Measurements from ENCODE around the gene BBC3.

The BBC3 gene

DNA sequence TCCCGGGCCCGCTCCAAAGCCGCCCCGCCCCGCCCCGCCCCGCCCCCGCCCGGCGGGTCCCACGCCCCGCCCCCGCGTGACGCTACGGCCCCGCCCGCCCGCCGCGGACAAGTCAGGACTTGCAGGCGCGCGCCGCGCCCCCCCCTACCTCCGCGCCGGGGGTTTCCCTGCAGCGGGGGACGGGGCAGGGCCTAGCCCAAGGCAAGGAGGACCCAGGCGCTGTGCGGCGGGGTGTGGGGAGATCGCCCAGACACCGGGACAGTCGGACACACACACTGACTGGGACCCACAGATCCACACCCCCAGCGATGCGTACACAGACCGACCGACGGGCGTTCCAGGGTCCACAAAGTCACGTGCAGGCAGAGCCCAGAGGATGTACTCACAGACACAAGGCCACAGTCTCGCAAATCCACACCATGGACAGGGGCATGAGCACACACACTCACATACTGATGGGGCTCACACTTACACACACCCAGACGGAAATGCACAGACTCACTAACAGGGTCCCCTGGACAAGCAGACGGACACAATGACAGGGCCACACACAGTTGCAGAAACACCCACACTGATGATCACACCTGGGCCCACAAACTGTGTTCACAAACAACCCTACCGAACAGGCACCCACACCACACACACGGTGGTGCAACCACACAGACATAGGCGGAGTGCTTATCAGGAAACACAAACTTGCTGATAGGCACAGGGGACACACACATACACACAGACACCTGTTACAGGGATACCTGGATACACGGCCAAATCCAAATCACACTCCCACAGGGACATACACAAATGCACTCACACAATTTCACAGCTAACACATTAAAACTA, 436 bp upstream of the BBC3 start:
- DNase-seq (ENCODE audit: low read depth, low spot score), result peak; percentile 74

- DNase-seq (ENCODE audit: low read depth, low spot score), result peak; percentile 53
Observed at GRCh38 chr19:47230054-47230920, 712 bp downstream of the BBC3 start.

DNA sequence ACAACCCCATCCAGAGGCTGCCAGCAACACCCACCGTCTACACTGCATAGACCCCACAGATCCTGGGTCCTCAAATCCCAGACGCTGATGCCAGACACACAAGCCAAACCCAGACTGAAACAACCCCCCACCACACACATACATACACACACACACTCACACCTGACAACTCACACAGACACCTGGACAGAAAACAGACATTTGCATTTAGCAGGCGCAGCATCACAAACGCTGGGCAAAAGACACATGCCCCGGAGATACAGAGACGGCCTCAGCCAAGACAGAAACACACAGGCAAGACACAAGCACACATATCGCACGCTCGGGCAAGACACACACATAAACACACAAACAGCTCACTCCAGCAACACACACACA, 1.3 kb downstream of the BBC3 start:
- DNase-seq (ENCODE audit: low read depth, low spot score), result no peak

DNA sequence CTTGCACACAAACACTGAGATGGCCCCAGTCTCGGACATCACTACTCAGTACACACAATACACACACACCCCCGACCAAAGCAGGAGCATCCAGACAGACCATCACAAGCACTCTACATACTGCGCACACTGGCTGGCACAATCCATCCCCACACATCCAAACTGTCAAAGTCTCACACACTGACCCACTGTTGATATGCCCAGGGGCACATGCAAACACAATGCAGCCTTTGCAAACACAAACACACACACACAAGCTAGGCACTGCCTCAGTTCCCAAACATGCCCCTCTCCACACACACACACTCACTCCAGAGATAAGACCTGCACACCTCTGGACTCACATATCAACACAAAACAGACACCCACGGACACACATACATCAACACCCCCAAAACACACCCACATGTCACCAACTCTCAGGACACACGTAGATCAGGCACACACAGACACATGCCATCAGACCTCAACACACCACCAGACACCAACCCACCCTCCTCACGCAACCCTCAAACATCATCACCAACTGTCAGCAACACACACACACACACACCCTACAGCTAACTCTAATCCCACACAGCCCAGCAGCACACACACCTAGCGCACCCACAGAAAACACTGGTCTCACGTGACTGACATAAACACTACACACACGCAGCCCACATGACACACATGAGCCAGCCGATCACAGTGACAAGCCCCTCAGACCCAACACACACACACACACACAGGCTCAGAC, 1.9 kb downstream of the BBC3 start:
- DNase-seq (ENCODE audit: low read depth, low spot score), result no peak

DNA sequence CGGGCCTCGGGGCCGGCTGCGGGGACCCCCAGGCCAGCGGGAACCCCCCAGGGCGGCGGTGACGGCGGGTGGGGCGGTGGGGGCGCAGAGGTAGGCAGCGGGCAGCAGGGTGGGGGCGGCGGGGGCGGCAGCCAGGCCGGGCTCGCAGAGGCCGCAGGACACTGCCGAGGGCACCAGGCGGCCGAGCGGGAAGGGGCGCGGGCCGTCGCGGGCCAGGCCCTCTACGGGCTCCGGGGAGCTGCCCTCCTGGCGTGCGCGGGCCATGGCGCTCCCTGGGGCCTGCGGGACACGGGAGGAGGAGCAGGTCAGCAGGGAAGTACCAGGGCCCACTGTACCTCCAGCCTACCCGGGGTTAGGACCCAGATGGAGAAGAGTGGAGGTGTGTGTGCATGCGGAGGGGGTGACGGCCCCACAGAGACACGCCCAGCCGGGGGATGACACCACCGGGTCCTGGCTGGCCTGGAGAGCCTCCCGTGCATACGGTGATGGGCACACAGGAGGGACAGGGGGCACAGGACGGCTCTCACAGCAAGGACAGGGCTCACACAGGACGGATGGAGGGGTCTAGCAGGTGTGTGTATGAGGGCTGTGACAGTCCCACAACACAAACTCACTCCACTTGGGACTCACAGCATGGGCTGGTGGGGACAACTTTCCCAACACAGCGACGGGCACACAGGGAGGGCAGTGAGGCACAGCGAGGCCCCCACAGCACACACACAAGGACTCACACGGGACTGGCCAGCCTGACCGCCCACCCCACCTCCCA, 2.6 kb downstream of the BBC3 start:
- DNase-seq (ENCODE audit: low read depth, low spot score), result no peak

- DNase-seq (ENCODE audit: low read depth, low spot score), result no peak
Observed at GRCh38 chr19:47227352-47228167, 3.4 kb downstream of the BBC3 start.

GRCh38 chr19:47226426-47227351, 4.3 kb downstream of the BBC3 start:
- no peak for DNase-seq (ENCODE audit: low read depth, low spot score)

- DNase-seq (ENCODE audit: low read depth, low spot score), result peak; percentile 70
Observed at GRCh38 chr19:47225746-47226425, 5.1 kb downstream of the BBC3 start.

DNA sequence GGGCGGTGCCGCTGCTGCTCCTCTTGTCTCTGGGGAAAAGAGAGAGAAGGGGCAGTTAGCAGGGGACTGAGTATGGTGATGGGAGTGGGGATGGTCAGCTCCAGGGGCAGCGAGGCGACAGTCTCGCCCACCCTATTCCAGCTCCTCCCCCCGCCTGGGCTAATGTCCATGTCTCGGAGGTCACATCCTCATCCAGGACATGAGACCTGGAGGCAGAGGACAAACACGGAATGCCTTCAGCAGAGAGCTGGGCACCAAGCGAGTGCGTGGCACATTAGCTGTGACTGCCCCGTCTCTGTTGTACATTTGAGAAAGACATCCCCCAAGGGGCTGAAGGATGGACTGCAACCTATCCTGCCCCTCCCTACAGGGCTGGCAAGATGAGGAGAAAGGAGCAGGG, 9.1 kb downstream of the BBC3 start:
- no peak for DNase-seq (ENCODE audit: low read depth, low spot score)

DNA sequence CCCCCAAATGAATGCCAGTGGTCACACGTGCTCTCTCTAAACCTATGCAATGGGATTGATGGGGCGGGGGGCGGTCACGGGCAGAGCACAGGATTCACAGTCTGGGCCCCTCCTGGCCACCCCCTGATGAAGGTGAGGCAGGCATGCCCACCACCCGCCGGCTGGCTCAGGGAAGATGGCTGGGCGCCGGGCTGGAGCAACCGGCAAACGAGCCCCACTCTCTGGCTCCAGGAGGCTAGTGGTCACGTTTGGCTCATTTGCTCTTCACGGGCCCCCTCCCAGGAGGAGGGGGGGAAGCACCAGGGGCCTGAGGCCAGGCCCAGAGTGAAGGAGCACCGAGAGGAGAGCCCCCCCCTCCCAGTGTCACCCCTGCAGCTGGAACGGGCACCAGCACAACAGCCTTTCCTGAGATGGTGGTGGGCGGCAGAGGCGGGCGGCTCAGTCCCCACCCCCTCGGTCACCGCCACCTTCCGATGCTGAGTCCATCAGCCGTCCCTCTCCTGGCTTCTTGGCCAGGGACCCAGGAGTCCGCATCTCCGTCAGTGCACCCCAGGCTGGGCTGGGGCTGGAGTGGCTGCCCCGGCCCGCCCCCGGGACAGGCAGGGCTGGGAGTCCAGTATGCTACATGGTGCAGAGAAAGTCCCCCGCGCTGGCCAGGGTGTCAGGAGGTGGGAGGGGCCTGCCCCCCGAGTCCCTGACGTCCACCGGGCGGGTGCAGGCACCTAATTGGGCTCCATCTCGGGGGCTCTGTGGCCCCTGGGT, 9.7 kb downstream of the BBC3 start:
- no peak for DNase-seq (ENCODE audit: low read depth, low spot score)

DNA sequence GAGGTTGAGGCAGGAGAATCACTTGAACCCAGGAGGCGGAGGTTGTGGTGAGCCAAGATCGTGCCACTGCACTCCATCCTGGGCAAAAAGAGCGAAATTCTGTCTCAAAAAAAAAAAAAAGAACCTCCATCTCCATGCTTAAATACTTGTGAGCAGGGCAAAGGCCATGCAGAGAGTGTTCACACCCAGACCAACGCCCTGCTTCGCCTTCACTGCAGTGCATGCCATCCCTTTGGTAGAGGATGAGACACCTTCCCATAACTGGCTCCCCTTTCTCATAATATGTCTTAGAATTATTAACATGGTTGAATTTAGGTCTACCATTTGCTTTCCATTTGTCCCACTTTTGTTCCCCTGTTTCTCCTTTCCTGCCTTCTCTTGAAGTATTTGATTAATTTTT, 15.4 kb downstream of the BBC3 start:
- no peak for DNase-seq (ENCODE audit: low read depth, low spot score)

DNA sequence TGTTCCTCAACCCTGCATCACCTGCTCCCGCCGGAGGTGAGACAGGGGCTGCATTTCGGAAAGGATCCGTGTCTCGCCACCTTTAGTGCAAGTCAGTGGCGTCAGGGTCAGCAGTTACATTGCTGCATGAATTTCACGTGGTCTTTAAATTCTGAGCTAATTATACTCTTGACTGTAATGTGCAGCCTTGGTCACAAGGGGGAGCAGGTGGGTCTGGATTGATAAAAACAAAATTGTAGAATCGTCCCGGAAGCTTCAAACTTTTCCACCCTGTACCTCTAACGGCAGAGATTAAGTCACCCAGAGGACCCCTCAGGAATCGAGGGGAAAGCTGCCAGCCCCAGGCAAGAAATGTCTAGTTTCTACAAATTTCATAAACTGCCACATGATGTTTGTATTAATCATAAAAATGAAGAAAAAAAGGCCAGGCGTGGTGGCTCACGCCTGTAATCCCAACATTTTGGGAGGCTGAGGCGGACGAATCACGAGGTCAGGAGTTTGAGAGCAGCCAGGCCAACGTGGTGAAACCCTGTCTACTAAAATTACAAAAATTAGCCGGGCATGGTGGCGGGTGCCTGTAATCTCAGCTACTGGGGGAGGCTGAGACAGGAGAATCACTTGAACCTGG, 20.2 kb downstream of the BBC3 start:
- DNase-seq (ENCODE audit: low read depth, low spot score), result peak; percentile 72

DNA sequence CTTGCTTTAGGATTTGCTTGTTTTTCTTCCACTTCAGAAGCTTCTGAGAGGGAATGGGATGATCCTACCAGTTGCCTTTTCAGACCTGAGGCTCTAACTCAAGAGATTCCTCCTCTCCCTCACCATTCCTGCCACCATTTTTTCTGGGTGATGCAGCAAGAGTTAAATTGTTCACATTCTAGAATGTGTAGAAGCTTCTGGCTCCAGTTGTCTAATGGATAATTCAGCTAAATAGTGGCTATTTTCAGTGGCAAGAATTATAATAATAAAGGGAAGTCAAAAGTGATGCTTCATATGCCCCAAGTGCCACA, 20.9 kb downstream of the BBC3 start:
- no peak for DNase-seq (ENCODE audit: low read depth, low spot score)

DNA sequence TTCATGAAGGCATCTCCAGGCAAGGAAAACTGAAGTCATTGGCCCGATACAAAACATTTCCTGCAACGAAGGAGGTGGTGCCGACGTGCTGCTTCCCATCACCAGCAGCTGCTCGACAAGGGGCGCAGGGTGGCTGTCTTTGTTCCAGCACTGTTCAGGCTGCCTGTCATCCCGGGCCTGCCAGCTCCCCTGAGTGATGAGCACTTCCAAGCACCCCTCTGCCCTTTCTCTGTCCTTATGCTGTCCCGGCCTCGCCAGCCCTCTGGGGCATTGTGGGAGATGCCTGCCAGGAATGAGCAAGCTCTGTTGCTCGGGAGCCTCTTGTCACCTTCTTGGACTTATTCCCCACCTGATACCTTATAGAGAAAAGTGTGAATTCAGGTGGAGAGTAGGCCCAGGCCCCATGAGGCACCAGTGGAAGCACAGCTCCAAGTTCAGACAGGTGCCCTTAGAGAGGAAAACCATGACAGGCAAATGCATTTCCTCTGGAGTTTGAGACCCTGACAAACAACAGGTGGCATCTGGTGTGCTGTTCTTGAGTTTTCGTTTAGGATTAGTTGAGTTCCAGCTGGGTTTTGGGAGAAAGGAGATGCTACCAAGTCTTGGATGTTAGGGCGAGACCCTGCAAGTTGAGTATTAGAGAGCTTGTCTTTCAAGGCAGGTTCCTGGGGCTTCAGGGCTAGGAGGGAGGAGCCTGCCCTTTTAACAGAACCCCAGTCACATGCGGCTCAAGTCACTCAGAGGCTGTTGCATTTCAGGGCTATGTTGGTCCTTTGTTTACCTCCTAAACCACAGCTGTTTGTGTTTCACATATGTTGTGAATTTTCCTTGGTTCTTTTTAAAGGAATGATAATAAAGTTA, 21.4 kb downstream of the BBC3 start:
- DNase-seq (ENCODE audit: low read depth, low spot score), result no peak

DNA sequence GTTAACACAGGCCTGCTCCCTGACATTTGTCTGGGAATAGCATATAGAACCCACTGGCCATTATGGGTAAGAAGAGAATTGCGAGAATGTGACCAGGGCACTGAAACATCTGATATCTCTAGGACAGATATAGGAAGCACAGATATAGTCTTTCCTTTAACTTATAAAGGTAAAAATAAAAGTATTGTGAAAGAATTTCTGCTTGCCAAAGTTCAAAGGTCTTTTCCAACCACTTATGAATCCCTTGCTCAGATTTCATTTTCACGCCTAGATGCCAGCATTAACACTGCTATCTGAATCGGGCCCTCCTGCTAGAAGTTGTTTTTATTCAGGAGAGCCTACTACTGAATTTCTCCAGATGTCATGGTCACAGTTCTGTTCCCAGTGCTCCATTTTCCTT, 27.7 kb downstream of the BBC3 start:
- DNase-seq (ENCODE audit: low read depth, low spot score), result no peak

DNA sequence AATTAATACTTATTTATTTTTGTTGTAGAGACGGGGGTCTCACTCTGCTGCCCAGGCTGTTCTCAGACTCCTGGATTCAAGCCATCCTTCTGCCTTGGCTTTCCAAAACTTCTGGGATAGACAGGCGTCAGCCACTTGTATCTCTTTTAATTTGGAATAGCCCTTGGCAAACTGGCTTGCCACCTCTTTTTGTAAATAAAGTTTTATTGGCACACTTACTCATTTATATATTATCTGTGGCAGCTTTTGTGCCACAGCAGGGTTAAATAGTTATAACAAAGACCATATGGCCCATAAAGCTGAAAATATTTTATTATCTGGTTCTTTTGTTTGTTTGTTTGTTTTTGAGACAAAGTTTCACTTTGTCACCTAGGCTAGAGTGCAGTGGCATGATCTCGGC, 30.5 kb downstream of the BBC3 start:
- no peak for DNase-seq (ENCODE audit: low read depth, low spot score)

GRCh38 chr19:47197141-47197540, 33.9 kb downstream of the BBC3 start:
- DNase-seq (ENCODE audit: low read depth, low spot score), result no peak
